Adipocyte (in vitro differentiated cells): ENCODE measurements around the gene CYRIA.
A peak's percentile ranks its signal among the peaks of the same experiment; 100 is the strongest.

Experiments used
- DNase-seq: peaks from one replicate; pipeline ENCODE4 v3.0.0-alpha.2; 2015; ENCODE audit warnings: low read depth
- H3K27me3 ChIP-seq: replicated peaks from 2 replicates; pipeline ENCODE4 v1.7.0; 2013; ENCODE audit warnings: mild to moderate bottlenecking, low read length, moderate library complexity; ENCODE audit not compliant: control insufficient read depth, insufficient read depth
- H3K36me3 ChIP-seq: 2 replicates; pipeline ENCODE4 v1.7.0; 2013; ENCODE audit warnings: low read length, mild to moderate bottlenecking, moderate library complexity; ENCODE audit not compliant: control insufficient read depth, insufficient read depth, severe bottlenecking
- H3K4me1 ChIP-seq: 2 replicates; pipeline ENCODE4 v1.7.0; 2013; ENCODE audit warnings: mild to moderate bottlenecking, low read length, moderate library complexity; ENCODE audit not compliant: control insufficient read depth, insufficient read depth
- H3K4me3 ChIP-seq: 2 replicates; pipeline ENCODE4 v1.7.0; 2013; ENCODE audit warnings: mild to moderate bottlenecking, low read length, moderate library complexity
- H3K9ac ChIP-seq: 2 replicates; pipeline ENCODE4 v1.7.0; 2013; ENCODE audit warnings: mild to moderate bottlenecking, low read length, moderate library complexity
- H3K9me3 ChIP-seq: 2 replicates; pipeline ENCODE4 v1.7.0; 2013; ENCODE audit warnings: mild to moderate bottlenecking, low read length, moderate library complexity; ENCODE audit not compliant: control insufficient read depth

The CYRIA gene

GRCh38 chr2:16665748-16666448 lies at the start of gene CYRIA:
CYRIA (minus strand) TSS chr2:16665834; CDS start chr2:16588119, 77,715 bp downstream.
- Histone ChIP-seq H3K9me3 (no peaks in the 10 kb centered on the region), H3K27me3 (no peaks in the 10 kb centered on the region), H3K4me3 (peak within 1 kb of the TSS; percentile 80), H3K9ac (peak within 1 kb of the TSS; percentile 71), H3K36me3 (no peaks in the 10 kb centered on the region), H3K4me1 (peaks cover 31% of the 10 kb centered on the region)
- DNase-seq: peak; percentile 76

DNA sequence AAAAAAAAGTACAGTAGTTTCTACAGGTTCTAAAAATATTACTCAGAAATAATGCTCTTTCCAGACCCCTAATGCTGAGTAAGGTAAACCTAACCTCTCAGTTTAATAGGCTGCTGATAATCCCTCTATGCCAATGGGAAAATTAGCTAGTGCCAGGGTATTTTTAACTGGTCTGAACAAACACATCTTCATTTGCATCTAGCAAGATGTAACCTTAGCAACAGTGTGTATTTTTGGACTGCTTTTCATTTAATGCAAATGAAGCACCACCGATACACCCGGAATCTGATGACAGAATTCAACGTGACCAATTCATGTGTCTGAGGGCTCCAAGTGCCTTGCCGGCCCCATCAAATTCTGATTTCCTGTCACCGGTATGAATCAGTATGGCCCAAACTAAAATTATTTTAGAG lies 47.4 kb upstream of the CYRIA start:
- DNase-seq: no peak

GRCh38 chr2:16709769-16710168 lies 44.1 kb upstream of the CYRIA start:
- Histone ChIP-seq H3K4me3 (no peak overlapping the region), H3K4me1 (no peaks in the 10 kb centered on the region), H3K27me3 (peaks cover under 1% of the 10 kb centered on the region), H3K9me3 (no peaks in the 10 kb centered on the region), H3K36me3 (no peaks in the 10 kb centered on the region), H3K9ac (no peak overlapping the region)
- no peak for DNase-seq

More for the DNA sequence above, 47.4 kb upstream of the CYRIA start:
- no peaks in the 10 kb centered on the region for H3K9me3 ChIP-seq
- no peaks in the 10 kb centered on the region for H3K36me3 ChIP-seq
- peaks cover 6% of the 10 kb centered on the region for H3K27me3 ChIP-seq
- no peak overlapping the region for H3K4me3 ChIP-seq
- H3K9ac ChIP-seq: no peak overlapping the region
- peaks cover 3% of the 10 kb centered on the region for H3K4me1 ChIP-seq

DNA sequence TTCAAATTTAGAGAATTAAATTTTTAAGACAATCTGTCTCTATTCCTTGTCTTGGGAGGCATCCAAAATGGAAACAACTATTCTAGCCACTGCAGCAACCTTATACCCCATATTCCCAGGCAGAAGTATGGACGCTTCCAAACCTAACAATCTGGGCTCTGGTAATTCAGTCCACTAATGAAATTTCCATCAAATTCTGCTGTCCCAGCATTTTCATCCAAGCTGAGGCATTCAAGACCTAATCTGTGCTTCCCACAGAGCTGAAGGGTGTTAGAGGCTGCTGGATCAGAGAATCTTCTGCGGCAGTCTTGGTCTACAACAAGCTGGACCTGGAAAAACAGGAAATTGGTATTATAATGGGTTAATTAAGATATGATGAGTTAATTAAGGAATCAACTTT lies 42.5 kb upstream of the CYRIA start:
- no peak overlapping the region for H3K9ac ChIP-seq
- H3K4me3 ChIP-seq: no peak overlapping the region
- H3K4me1 ChIP-seq: no peaks in the 10 kb centered on the region
- H3K36me3 ChIP-seq: no peaks in the 10 kb centered on the region
- H3K27me3 ChIP-seq: no peaks in the 10 kb centered on the region
- DNase-seq: no peak
- H3K9me3 ChIP-seq: peaks cover 7% of the 10 kb centered on the region

GRCh38 chr2:16707014-16707623 lies 41.5 kb upstream of the CYRIA start:
- DNase-seq: no peak
- H3K4me3 ChIP-seq: no peak overlapping the region
- no peaks in the 10 kb centered on the region for H3K36me3 ChIP-seq

GRCh38 chr2:16700551-16701259 lies 35.1 kb upstream of the CYRIA start:
- Histone ChIP-seq H3K36me3 (no peaks in the 10 kb centered on the region), H3K9me3 (peaks cover 15% of the 10 kb centered on the region), H3K4me1 (no peaks in the 10 kb centered on the region), H3K4me3 (no peak overlapping the region), H3K9ac (no peak overlapping the region), H3K27me3 (no peaks in the 10 kb centered on the region)
- DNase-seq: no peak

More at GRCh38 chr2:16707014-16707623, 41.5 kb upstream of the CYRIA start:
- Histone ChIP-seq H3K9ac (no peak overlapping the region), H3K27me3 (no peaks in the 10 kb centered on the region), H3K4me1 (no peaks in the 10 kb centered on the region), H3K9me3 (peaks cover 7% of the 10 kb centered on the region)

DNA sequence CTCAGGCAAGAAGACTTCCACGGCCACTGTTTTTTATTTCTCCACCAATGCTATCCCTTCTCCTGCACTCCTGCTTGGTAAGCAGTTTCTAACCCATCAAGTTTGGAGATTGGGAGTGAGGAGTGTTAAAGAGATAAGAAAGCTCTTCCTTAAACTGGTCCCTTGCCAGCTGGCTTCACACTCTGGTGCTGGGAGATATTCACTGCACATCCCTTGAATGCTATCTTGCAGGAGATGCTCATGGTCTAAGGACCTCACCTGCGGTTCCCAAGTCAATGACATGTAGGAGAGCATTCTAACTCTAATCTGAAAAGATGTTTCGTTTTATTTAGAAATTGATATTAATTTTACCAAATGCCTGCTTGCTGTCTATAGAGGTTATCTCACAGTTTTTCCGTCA lies 28.2 kb upstream of the CYRIA start:
- DNase-seq: no peak
- H3K9me3 ChIP-seq: peaks cover 8% of the 10 kb centered on the region
- H3K9ac ChIP-seq: no peak overlapping the region

DNA sequence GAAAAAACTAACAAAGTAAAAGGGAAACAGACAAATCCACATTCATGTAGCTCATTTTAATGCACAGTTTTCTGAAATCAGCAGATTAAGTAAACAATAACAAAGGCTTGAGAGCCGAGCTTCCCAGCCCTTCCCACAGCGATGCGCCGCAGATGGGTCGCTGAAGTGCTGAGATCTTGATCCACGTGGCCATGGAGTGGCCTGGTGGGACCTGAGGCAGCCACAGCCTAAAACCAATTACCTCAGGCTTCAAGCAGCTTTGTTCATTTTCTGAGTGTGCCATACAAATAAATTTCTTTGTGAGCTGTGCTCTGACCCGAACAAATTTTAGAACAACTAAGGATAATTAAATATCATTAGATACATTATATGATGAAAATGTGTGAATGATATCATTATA lies 25.6 kb upstream of the CYRIA start:
- Histone ChIP-seq H3K36me3 (no peaks in the 10 kb centered on the region), H3K4me1 (no peaks in the 10 kb centered on the region)

More for the DNA sequence above, 28.2 kb upstream of the CYRIA start:
- H3K27me3 ChIP-seq: no peaks in the 10 kb centered on the region
- H3K36me3 ChIP-seq: no peaks in the 10 kb centered on the region
- no peaks in the 10 kb centered on the region for H3K4me1 ChIP-seq
- H3K4me3 ChIP-seq: no peak overlapping the region

DNA sequence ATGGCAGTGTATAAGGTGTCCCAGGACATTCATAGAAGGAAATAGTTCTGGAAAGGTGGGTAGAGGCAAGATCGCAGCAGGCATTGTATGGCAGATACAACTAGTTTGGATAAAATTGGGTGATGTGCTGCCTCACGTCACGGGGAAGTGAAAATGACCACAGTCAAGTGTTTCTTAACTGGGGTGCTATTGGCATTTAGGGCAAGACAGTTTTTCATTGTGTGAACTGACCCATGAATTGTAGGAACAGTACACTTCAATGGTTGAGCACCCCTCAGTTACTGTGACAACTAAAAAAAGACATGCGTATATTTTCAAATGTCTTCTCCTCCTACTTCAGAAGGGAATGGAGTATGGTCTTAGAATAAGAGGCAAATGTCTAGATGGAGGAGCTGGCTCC lies 22.3 kb upstream of the CYRIA start:
- DNase-seq: no peak
- no peaks in the 10 kb centered on the region for H3K9me3 ChIP-seq
- H3K27me3 ChIP-seq: no peaks in the 10 kb centered on the region
- no peaks in the 10 kb centered on the region for H3K4me1 ChIP-seq
- no peak overlapping the region for H3K9ac ChIP-seq
- H3K36me3 ChIP-seq: no peaks in the 10 kb centered on the region
- no peak overlapping the region for H3K4me3 ChIP-seq

More for the DNA sequence above, 25.6 kb upstream of the CYRIA start:
- Histone ChIP-seq H3K4me3 (no peak overlapping the region), H3K9ac (no peak overlapping the region), H3K27me3 (no peaks in the 10 kb centered on the region), H3K9me3 (no peaks in the 10 kb centered on the region)
- DNase-seq: no peak

GRCh38 chr2:16687222-16687621 lies 21.6 kb upstream of the CYRIA start:
- Histone ChIP-seq H3K27me3 (no peaks in the 10 kb centered on the region), H3K4me3 (no peak overlapping the region), H3K9me3 (no peaks in the 10 kb centered on the region), H3K9ac (no peak overlapping the region), H3K36me3 (no peaks in the 10 kb centered on the region), H3K4me1 (peaks cover 4% of the 10 kb centered on the region)
- no peak for DNase-seq

GRCh38 chr2:16686641-16687040 lies 21.0 kb upstream of the CYRIA start:
- no peak for DNase-seq

More at GRCh38 chr2:16686641-16687040, 21.0 kb upstream of the CYRIA start:
- Histone ChIP-seq H3K36me3 (no peaks in the 10 kb centered on the region), H3K4me3 (no peak overlapping the region), H3K27me3 (no peaks in the 10 kb centered on the region), H3K9me3 (no peaks in the 10 kb centered on the region), H3K4me1 (peaks cover 4% of the 10 kb centered on the region), H3K9ac (no peak overlapping the region)
